Measurements from ENCODE around the gene LCP1.
"Not testable (repeated sequence)": the region's sequence is repeated elsewhere in the genome, so short reads cannot be mapped to it uniquely, and the experiment has no call there.

Gene LCP1

GRCh38 chr13:46182491-46182877, 507 bp upstream of the LCP1 start:
- in situ Hi-C loops (cut with HindIII; ENCODE audit: low sequenced_read_pairs), result no loop called here

- in situ Hi-C loops (cut with HindIII; ENCODE audit: low sequenced_read_pairs), result no loop called here
These were observed 569 bp downstream of the LCP1 start for GRCh38 chr13:46181377-46181839.

DNA sequence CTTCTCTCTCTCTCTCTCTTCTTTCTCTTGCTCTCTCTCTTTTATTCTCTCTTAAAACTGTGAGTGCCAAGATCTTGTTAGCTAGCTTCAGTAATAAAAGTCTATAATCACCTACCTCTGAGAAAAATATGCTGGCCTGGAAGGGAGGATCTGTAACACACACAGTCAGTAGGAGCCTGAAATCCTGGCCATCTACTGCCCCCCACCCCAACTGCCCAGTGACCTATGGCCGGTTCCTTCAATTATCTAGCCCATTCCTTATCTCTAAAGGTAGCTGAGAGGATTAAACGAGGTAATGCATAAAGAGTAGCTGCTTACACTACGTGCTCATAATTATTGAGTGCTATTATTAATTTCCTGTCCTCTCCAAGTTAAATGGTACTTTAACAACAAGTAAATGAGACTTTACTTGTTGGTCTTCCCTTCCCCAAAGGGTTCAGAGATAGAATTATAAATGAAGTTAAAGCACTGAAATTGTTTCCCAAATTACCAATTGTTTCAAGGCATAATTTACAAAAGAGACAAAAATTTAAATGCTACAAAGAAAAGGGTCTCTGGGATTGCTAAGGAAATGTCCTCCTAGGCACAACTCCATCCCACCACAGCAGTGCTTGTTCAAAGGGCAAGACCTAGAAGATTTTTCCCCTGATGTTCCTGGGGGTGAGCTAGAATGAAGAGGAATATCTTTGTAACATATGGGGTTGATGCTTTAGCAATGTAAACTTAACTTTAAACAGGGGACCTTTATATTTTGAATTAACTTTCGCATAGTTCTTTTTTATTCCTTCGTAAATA, 1.8 kb downstream of the LCP1 start:
- in situ Hi-C loops (cut with HindIII; ENCODE audit: low sequenced_read_pairs), result no loop called here

GRCh38 chr13:46179491-46179908, 2.5 kb downstream of the LCP1 start:
- in situ Hi-C loops (cut with HindIII; ENCODE audit: low sequenced_read_pairs), result no loop called here

GRCh38 chr13:46178821-46179220, 3.2 kb downstream of the LCP1 start:
- in situ Hi-C loops (cut with HindIII; ENCODE audit: low sequenced_read_pairs), result no loop called here

DNA sequence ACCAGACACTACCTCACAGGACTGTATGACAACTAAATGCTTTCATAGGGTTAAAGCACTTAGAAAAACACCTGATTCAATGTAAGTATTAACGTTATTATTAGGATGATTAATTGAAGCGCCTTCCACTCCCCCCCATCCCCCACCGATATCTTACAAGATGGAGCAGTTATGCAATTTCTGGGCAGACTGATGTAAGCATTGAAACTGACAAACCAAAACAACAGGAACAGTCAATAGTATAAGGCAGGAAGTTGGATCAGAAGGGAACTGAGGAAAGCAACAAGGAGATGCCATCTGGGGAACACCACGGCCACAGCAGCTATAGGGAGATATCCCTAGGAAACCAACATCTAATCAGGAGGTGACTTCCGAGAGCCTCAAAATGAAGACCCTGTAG, 3.8 kb downstream of the LCP1 start:
- in situ Hi-C loops (cut with HindIII; ENCODE audit: low sequenced_read_pairs), result no loop called here

DNA sequence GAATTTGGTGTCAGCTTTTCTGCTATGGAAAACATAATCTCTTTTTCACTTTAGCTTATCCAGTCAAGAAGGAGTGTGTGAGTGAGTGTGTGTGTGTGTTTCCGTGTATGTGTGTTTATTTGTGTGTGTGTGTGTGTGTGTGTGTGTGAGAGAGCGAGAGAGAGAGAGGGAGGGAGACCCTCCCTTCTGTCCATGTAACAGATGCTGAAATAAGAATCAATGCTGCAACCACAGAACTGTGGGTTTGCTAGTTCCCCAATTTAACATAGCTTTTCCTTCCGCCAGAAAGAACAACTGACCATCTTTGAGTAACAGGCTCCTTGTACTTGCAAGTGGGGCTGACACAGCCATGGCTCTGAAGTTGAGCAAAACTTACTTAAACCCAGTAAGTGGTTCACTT, 5.2 kb downstream of the LCP1 start:
- in situ Hi-C loops (cut with HindIII; ENCODE audit: low sequenced_read_pairs), result no loop called here

DNA sequence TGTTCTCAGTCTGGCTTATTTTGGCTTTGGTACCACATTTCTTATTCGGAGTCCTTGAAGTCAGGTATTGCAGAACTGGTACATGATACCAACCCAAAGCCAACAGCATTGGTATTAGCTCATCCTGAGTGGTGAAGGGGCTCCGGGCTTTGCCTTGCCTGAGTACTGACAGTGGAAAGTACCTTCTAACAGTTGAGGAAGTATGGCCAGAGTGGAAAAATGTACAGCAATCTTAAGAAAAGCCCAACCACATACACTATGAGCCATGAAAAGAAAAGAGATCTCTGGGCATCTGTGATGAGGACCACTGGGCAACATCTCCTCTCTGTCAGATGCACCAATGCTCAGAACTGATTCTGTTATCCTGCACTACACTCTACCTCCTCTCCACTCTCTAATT, 8.3 kb downstream of the LCP1 start:
- in situ Hi-C loops (cut with HindIII; ENCODE audit: low sequenced_read_pairs), result no loop called here

DNA sequence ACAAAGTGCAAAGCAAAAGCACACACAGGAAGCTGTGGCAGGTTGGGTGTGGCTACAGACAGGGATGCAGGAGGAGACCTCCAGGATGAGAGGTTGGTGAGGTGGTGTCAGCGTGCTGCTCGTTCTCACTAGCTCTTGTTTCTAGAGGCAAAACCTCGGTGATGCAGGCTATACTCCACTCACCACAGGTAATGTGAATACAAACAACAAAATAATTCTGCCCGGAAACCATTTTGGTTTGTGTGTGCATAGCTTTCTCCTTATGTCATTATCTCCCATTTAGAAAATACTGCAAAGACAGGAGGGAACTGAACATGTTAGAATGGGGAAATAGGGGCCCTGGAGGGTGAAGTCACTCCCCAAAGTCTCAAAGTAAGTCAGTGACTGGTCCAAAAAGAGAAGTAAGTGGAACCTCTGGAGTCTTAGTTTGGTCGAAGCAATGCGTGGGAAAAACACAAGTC, 9.4 kb downstream of the LCP1 start:
- in situ Hi-C loops (cut with HindIII; ENCODE audit: low sequenced_read_pairs), result no loop called here

GRCh38 chr13:46171739-46172138, 10.2 kb downstream of the LCP1 start:
- in situ Hi-C loops (cut with HindIII; ENCODE audit: low sequenced_read_pairs), result no loop called here

DNA sequence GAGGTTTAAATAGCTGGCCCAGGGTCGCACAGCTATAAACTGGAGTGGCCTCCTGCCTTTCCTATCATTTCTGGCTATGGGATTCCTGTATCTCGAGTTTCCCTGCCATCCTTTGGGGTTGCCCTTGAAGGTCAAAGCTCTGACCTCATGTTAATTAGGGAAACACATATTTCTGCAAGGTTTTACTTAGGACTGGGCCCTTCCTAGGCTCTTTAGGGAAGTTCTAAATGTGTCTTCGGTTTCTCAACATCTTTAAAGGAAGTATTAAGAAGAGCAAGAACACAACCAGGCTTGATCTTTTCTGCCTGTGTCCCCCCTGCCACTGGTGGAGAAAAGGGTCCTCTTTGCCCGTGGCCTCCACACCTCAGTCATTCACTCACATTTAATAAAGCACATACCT, 10.8 kb downstream of the LCP1 start:
- in situ Hi-C loops (cut with HindIII; ENCODE audit: low sequenced_read_pairs), result no loop called here

DNA sequence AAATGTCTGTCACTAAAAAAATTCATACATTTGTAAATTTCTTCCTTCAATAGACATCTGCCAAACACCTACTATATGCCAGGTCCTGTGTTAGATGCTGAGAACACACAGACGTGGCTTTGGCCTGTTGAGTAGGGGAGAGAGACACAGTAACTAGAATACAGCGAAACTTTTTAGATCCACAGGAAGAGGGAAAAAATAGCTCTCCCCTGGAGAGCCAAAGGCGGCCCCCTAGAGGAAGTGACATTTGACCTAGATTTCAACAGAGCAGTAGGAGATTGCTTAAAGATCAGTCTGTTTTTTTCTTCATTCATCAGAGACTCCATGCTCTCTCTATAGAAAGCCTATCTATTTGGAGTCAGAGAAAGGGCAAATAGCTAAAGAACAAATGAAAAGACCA, 11.3 kb downstream of the LCP1 start:
- in situ Hi-C loops (cut with HindIII; ENCODE audit: low sequenced_read_pairs), result no loop called here

GRCh38 chr13:46170268-46170667, 11.7 kb downstream of the LCP1 start:
- in situ Hi-C loops (cut with HindIII; ENCODE audit: low sequenced_read_pairs), result no loop called here

- in situ Hi-C loops (cut with HindIII; ENCODE audit: low sequenced_read_pairs), result no loop called here
These were observed 12.2 kb downstream of the LCP1 start for GRCh38 chr13:46169758-46170157.

GRCh38 chr13:46168783-46169182, 13.2 kb downstream of the LCP1 start:
- in situ Hi-C loops (cut with HindIII; ENCODE audit: low sequenced_read_pairs), result no loop called here

- in situ Hi-C loops (cut with HindIII; ENCODE audit: low sequenced_read_pairs), result no loop called here
These were observed 13.6 kb downstream of the LCP1 start for GRCh38 chr13:46168341-46168740.

- in situ Hi-C loops (cut with HindIII; ENCODE audit: low sequenced_read_pairs), result no loop called here
These were observed 14.9 kb downstream of the LCP1 start for GRCh38 chr13:46166947-46167610.

DNA sequence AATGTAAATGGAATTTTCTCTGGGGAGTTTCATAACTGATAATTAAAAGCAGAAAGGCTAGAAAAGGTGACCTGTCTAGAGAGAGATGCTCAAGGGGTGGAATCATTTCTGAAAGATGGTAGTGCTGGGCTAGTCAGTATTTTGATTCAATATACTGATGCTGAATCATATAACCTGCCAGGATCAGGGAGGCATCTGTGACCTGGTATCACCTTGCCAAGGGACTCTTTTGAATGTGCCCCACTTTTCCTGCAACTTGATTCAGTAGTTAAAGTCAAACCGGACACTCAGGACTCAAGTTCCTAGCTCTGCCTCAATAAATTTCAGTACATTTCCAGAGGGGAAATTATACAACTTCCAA, 15.8 kb downstream of the LCP1 start:
- in situ Hi-C loops (cut with HindIII; ENCODE audit: low sequenced_read_pairs), result no loop called here

DNA sequence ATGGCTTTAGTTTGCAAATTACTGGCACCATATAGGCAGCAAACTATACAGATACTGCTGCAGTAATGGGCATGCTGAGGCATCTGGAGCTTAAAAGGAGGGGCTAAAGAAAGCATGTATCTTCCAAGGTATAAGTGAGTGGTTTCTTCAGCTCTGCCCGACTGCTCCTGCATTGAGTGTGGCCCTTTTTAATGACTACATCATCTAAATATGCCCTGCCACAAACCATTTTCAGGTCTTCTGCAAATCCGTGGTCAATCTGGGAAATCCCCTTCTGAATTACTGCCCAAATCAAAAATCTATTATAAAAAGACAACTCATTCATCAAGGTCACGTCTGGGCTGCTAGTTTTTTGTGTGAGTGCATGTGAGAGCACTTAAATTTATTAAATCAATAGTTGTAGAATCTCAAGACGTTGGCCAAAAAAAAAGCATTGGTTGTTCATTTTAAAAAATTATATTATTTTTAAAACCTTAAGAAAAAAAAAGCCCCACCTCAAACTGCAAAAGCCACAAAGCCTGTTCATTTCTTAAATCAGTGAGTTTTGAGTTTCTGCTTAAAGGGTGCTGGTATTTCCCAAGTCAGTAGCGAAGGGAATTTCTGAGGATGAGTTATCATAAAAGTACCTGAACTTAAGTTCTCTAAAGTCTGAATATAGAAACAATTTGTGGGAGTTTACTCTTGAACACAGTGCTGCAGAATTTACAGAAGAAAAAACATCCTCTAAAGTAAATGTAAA, 16.3 kb downstream of the LCP1 start:
- in situ Hi-C loops (cut with HindIII; ENCODE audit: low sequenced_read_pairs), result no loop called here

DNA sequence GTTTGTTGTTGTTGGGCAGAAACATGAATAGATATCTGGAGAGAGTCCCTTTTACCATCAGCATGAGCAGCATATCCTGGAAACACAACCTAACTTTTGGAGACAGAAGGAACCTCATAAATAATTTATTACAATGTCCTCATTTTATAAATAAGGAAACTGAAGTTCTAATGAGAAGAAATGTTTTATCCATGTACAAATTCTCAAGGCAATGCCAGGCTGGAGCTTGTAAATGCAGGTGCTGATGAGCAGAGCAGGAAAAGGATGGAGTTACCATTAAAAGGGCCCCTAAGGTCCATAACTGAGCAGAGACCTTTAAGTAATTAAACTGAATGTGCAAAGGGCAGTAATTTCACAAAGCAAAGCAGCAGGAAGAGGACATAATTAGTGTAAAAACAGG, 17.3 kb downstream of the LCP1 start:
- in situ Hi-C loops (cut with HindIII; ENCODE audit: low sequenced_read_pairs), result no loop called here

- in situ Hi-C loops (cut with HindIII; ENCODE audit: low sequenced_read_pairs), result not testable (repeated sequence)
These were observed 19.2 kb downstream of the LCP1 start for GRCh38 chr13:46162741-46163140.
